Measurements from ENCODE around the gene SHMT2. TPM values are rescaled to one million over a fixed set of nuclear protein-coding genes. Genes with fewer than 3 reads are reported as not detected.

SHMT2 gene
- total RNA-seq, 1 donor from 2014 or later, result 54.0 TPM

GRCh38 chr12:57225680-57226210, 3.8 kb upstream of the SHMT2 start:
- Histone ChIP-seq H3K27ac (no peak overlapping the region), H3K4me3 (no peak overlapping the region), H3K27me3 (peaks cover 7% of the 10 kb centered on the region), H3K9me3 (no peaks in the 10 kb centered on the region), H3K36me3 (no peaks in the 10 kb centered on the region), H3K4me1 (peaks cover 25% of the 10 kb centered on the region)
- DNase-seq (ENCODE audit: extremely low spot score in 2 of 2), result no peak
- intact Hi-C loops (cut with DNase I), result no loop called here
- TF ChIP-seq POLR2AphosphoS5 (IDR thresholded peaks at IDR 0.05; ENCODE audit: insufficient read depth in 1 of 2, low read depth in 1 of 2) (no peak), POLR2A (IDR thresholded peaks at IDR 0.05) (no peak)
- TF ChIP-seq, protein P1, sequence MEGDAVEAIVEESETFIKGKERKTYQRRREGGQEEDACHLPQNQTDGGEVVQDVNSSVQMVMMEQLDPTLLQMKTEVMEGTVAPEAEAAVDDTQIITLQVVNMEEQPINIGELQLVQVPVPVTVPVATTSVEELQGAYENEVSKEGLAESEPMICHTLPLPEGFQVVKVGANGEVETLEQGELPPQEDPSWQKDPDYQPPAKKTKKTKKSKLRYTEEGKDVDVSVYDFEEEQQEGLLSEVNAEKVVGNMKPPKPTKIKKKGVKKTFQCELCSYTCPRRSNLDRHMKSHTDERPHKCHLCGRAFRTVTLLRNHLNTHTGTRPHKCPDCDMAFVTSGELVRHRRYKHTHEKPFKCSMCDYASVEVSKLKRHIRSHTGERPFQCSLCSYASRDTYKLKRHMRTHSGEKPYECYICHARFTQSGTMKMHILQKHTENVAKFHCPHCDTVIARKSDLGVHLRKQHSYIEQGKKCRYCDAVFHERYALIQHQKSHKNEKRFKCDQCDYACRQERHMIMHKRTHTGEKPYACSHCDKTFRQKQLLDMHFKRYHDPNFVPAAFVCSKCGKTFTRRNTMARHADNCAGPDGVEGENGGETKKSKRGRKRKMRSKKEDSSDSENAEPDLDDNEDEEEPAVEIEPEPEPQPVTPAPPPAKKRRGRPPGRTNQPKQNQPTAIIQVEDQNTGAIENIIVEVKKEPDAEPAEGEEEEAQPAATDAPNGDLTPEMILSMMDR (IDR thresholded peaks at IDR 0.05), result no peak

- TF ChIP-seq, protein P1 (IDR thresholded peaks at IDR 0.05), result no peak
- TF ChIP-seq POLR2AphosphoS5 (IDR thresholded peaks at IDR 0.05; ENCODE audit: insufficient read depth in 1 of 2, low read depth in 1 of 2) (no peak), POLR2A (IDR thresholded peaks at IDR 0.05) (no peak)
Measured at GRCh38 chr12:57226588-57227314, 2.8 kb upstream of the SHMT2 start.

GRCh38 chr12:57227315-57228115, 2.0 kb upstream of the SHMT2 start:
- no peak overlapping the region for H3K4me3 ChIP-seq
- H3K27ac ChIP-seq, result no peak overlapping the region
- DNase-seq (ENCODE audit: extremely low spot score in 2 of 2), result no peak
- no peak for TF ChIP-seq POLR2AphosphoS5 (IDR thresholded peaks at IDR 0.05; ENCODE audit: insufficient read depth in 1 of 2, low read depth in 1 of 2)
- intact Hi-C loops (cut with DNase I), result no loop called here
- peaks cover 0 to 14% of the 10 kb centered on the region in 2 donors for H3K36me3 ChIP-seq
- H3K9me3 ChIP-seq, result no peaks in the 10 kb centered on the region
- H3K27me3 ChIP-seq, result no peaks in the 10 kb centered on the region
- H3K4me1 ChIP-seq, result peaks cover 34% of the 10 kb centered on the region

More at GRCh38 chr12:57226588-57227314, 2.8 kb upstream of the SHMT2 start:
- Histone ChIP-seq H3K27ac (no peak overlapping the region), H3K27me3 (peaks cover under 1% of the 10 kb centered on the region), H3K4me3 (no peak overlapping the region), H3K9me3 (no peaks in the 10 kb centered on the region), H3K4me1 (peaks cover 34% of the 10 kb centered on the region), H3K36me3 (peaks cover 0 to 6% of the 10 kb centered on the region in 2 donors)
- intact Hi-C loops (cut with DNase I), result no loop called here
- no peak for DNase-seq (ENCODE audit: extremely low spot score in 2 of 2)

GRCh38 chr12:57229046-57229633, 371 bp upstream of the SHMT2 start:
- no peak for DNase-seq (ENCODE audit: extremely low spot score in 2 of 2)
- H3K4me1 ChIP-seq, result peaks cover 34% of the 10 kb centered on the region
- H3K27ac ChIP-seq, result peak overlapping the region; percentile 67
- peak overlapping the region; percentile 57 to 66 for H3K4me3 ChIP-seq
- H3K9me3 ChIP-seq, result no peaks in the 10 kb centered on the region
- no peaks in the 10 kb centered on the region for H3K27me3 ChIP-seq
- no peak for TF ChIP-seq POLR2AphosphoS5 (IDR thresholded peaks at IDR 0.05; ENCODE audit: insufficient read depth in 1 of 2, low read depth in 1 of 2)
- TF ChIP-seq POLR2A (IDR thresholded peaks at IDR 0.05), result no peak
- TF ChIP-seq, protein P1 (IDR thresholded peaks at IDR 0.05), result no peak
- H3K36me3 ChIP-seq, result peaks cover 0 to 30% of the 10 kb centered on the region in 2 donors
- intact Hi-C loops (cut with DNase I), result no loop called here
